A549 (cell line): Measurements from ENCODE around the gene KEL. TPM values are rescaled to one million over a fixed set of nuclear protein-coding genes. Genes with fewer than 3 reads are reported as not detected.

Experiments used
- ATAC-seq, 2 experiments: fragments of 200-7000 bp in 1 of 2; fragments of >200 bp in 1 of 2; cut with Nextera tagmentation in 1 of 2; cut with Tn5 transposase in 1 of 2; 3 replicates each; pipeline versions ENCODE4 v1.8.0 to v1.9.1; 2018 to 2020; ENCODE audit warnings: mild to moderate bottlenecking in 1 of 2, moderate library complexity in 1 of 2
- CTCF ChIA-PET: fragments of 300-600 bp; sonication (Branson Sonifier 250); formaldehyde crosslinking; extraction: SDS; loops from one replicate; lab custom pipeline; 2021; ENCODE audit warnings: antibody characterized with exemption, inconsistent platforms; lab: Yijun Ruan, JAX
- POLR2A ChIA-PET: fragments of 350-600 bp; formaldehyde crosslinking; extraction: SDS; loops from one replicate; lab custom pipeline; 2021; ENCODE audit warnings: antibody characterized with exemption, inconsistent platforms; lab: Yijun Ruan, JAX
- DNase-seq, 2 experiments: peaks; one replicate each; pipeline versions ENCODE4 v3.0.0 to v3.0.0-alpha.2; 2011 to 2016; ENCODE audit warnings: low read depth in 1 of 2, low spot score in 1 of 2
- FAIRE-seq: peaks from 2 replicates; lab custom pipeline; 2011; peaks lifted over from hg19 to GRCh38; lab: Jason Lieb, UNC
- H3K27ac ChIP-seq, 2 experiments: fragments of >200 bp; sonication (Bioruptor Twin); formaldehyde crosslinking; 3 replicates each; pipeline ENCODE4 v1.5.1; 2016 to 2017
- H3K4me1 ChIP-seq: fragments of >200 bp; sonication (Bioruptor Twin); formaldehyde crosslinking; 3 replicates; pipeline ENCODE4 v1.6.1; 2016
- H3K4me2 ChIP-seq: fragments of >200 bp; sonication (Bioruptor Twin); formaldehyde crosslinking; 3 replicates; pipeline ENCODE4 v1.6.1; 2016
- H3K4me3 ChIP-seq: fragments of >200 bp; sonication (Bioruptor Twin); formaldehyde crosslinking; 3 replicates; pipeline ENCODE4 v1.5.1; 2016
- H3K9me3 ChIP-seq: fragments of >200 bp; sonication (Bioruptor Twin); formaldehyde crosslinking; 3 replicates; pipeline ENCODE4 v1.6.1; 2016
- CBX2 ChIP-seq: fragments of 200-600 bp; sonication (generic); IDR thresholded peaks from 2 replicates; pipeline ENCODE4 v1.6.1; 2016; ENCODE audit warnings: low read depth, mild to moderate bottlenecking, borderline replicate concordance
- CEBPB ChIP-seq, 2 experiments: fragments of >200 bp in 1 of 2; sonication (Bioruptor Twin) in 1 of 2; formaldehyde crosslinking in 1 of 2; IDR thresholded peaks; 2 replicates each; pipeline ENCODE4 v1.6.1; 2012 to 2016
- CHD4 ChIP-seq: fragments of 200-600 bp; sonication (generic); IDR thresholded peaks from 2 replicates; pipeline ENCODE4 v1.6.1; 2016; ENCODE audit warnings: antibody characterized with exemption, mild to moderate bottlenecking, borderline replicate concordance
- EHF ChIP-seq: fragments of 250-450 bp; sonication (Bioruptor Pico); IDR thresholded peaks from 2 replicates; pipeline ENCODE4 v1.5.0; 2020; ENCODE audit warnings: mild to moderate bottlenecking
- EP300 ChIP-seq, 2 experiments: fragments of >200 bp; sonication (Bioruptor Twin); formaldehyde crosslinking; IDR thresholded peaks; 2 replicates in 1 of 2; 3 replicates in 1 of 2; pipeline ENCODE4 v1.6.1; 2016 to 2017
- FOSB ChIP-seq: fragments of 250-450 bp; sonication (Bioruptor Pico); IDR thresholded peaks from 2 replicates; pipeline ENCODE4 v1.5.0; 2020; ENCODE audit warnings: mild to moderate bottlenecking, moderate library complexity
- HDAC2 ChIP-seq: fragments of 200-600 bp; sonication (generic); IDR thresholded peaks from 2 replicates; pipeline ENCODE4 v1.6.1; 2016
- HOXB5 ChIP-seq: fragments of 250-450 bp; sonication (Bioruptor Pico); IDR thresholded peaks from 2 replicates; pipeline ENCODE4 v1.5.0; 2020; ENCODE audit warnings: mild to moderate bottlenecking, moderate library complexity
- KDM5A ChIP-seq: fragments of 200-600 bp; sonication (generic); IDR thresholded peaks from 2 replicates; pipeline ENCODE4 v1.6.1; 2016; ENCODE audit warnings: antibody characterized with exemption, mild to moderate bottlenecking
- NR3C1 ChIP-seq: fragments of >200 bp; sonication (Bioruptor Twin); formaldehyde crosslinking; IDR thresholded peaks from 3 replicates; pipeline ENCODE4 v1.6.1; 2017
- PHF8 ChIP-seq: fragments of 200-600 bp; sonication (generic); IDR thresholded peaks from 2 replicates; pipeline ENCODE4 v1.6.1; 2016; ENCODE audit warnings: low read depth, mild to moderate bottlenecking, antibody characterized with exemption, moderate library complexity, borderline replicate concordance
- RAD21 ChIP-seq, 2 experiments: fragments of >200 bp in 1 of 2; sonication (Bioruptor Twin) in 1 of 2; formaldehyde crosslinking in 1 of 2; IDR thresholded peaks in 1 of 2; conservative IDR thresholded peaks in 1 of 2; 2 replicates in 1 of 2; 3 replicates in 1 of 2; pipeline ENCODE4 v1.6.1; 2012 to 2018; ENCODE audit warnings: inconsistent platforms in 1 of 2
- RNF2 ChIP-seq: fragments of 200-600 bp; sonication (generic); IDR thresholded peaks from 2 replicates; pipeline ENCODE4 v1.6.1; 2016; ENCODE audit warnings: low read depth, mild to moderate bottlenecking, antibody characterized with exemption, moderate library complexity, borderline replicate concordance
- WGBS: methylation state at CpG from one replicate; pipeline ENCODE4 v1.1.6; 2017; ENCODE audit errors: missing lambda C conversion rate; 5-methylcytosine and 5-hydroxymethylcytosine counted together
- polyA plus RNA-seq, 4 experiments: library from polyadenylated mRNA; depleted of rRNA in 3 of 4; stranded (reverse); fragments of >200 nt; fragmentation: RNase III in 1 of 4; extraction: RNeasy Plus Mini Kit Qiagen cat#74134 plus additional on column Dnase treatment in 1 of 4; gene quantifications; 2 replicates in 3 of 4; 3 replicates in 1 of 4; pipeline ENCODE4 v1.2.3, GENCODE V29; 2011 to 2017
- TF ChIP-seq, protein P1 (sequence below): fragments of >200 bp; sonication (Bioruptor Twin); formaldehyde crosslinking; IDR thresholded peaks from 3 replicates; pipeline ENCODE4 v1.5.1; 2016
- TF ChIP-seq, protein P2 (sequence below): fragments of >200 bp; sonication (Bioruptor Twin); formaldehyde crosslinking; IDR thresholded peaks from 3 replicates; pipeline ENCODE4 v1.6.1; 2016
- TF ChIP-seq, protein P3 (sequence below): fragments of 150-350 bp; IDR thresholded peaks from 2 replicates; pipeline ENCODE4 v1.6.1; 2014; ENCODE audit warnings: low read depth, mild to moderate bottlenecking, low read length
- TF ChIP-seq, protein P4 (sequence below): fragments of 250-450 bp; sonication (Bioruptor Pico); IDR thresholded peaks from 2 replicates; pipeline ENCODE4 v1.5.0; 2020; ENCODE audit warnings: low read depth, mild to moderate bottlenecking, moderate library complexity
- TF ChIP-seq, protein P5 (sequence below): fragments of 200-600 bp; sonication (generic); IDR thresholded peaks from 2 replicates; pipeline ENCODE4 v1.6.1; 2016; ENCODE audit warnings: antibody characterized with exemption, mild to moderate bottlenecking, moderate library complexity

The KEL gene
- polyA plus RNA-seq, 2 of the 4 experiments (the other 2 are of a cell fraction): 0.14 TPM; not detected in 1

DNA sequence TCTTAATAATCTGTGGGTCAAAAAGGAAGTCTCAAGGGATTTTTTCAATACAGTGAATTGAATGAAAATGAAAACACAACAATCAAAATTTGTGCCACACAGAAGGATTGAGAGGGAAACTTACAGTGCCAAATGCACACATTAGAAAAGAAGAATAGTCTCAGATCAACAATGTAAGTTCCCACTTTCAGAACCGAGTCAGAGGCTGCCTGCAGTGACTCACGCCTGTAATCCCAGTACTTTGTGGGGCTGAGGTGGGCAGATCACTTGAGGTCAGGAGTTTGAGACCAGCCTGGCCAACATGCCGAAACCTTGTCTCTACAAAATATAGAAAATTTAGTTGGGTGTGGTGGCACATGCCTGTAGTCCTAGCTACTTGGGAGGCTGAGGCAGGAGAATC lies 12.5 kb upstream of the KEL start:
- POLR2A ChIA-PET: no interaction called here
- H3K4me2 ChIP-seq: no peak overlapping the region
- 1% methylated on average over 3 of the region's 3 CpGs for whole genome bisulfite sequencing
- CTCF ChIA-PET: no interaction called here
- FAIRE-seq (no peak), DNase-seq (no peak), ATAC-seq (no peak)
- H3K4me1 ChIP-seq: no peaks in the 10 kb centered on the region
- TF ChIP-seq FOSB (CRISPR knock-in tag) (no peak), PHF8 (no peak), CHD4 (no peak), CBX2 (no peak), RAD21 (conservative IDR thresholded peaks at IDR 0.05 in 1 of 2, IDR thresholded peaks at IDR 0.05 in 1 of 2) (no peak), EHF (CRISPR knock-in tag) (no peak), KDM5A (no peak), HDAC2 (no peak)
- TF ChIP-seq, protein P1, sequence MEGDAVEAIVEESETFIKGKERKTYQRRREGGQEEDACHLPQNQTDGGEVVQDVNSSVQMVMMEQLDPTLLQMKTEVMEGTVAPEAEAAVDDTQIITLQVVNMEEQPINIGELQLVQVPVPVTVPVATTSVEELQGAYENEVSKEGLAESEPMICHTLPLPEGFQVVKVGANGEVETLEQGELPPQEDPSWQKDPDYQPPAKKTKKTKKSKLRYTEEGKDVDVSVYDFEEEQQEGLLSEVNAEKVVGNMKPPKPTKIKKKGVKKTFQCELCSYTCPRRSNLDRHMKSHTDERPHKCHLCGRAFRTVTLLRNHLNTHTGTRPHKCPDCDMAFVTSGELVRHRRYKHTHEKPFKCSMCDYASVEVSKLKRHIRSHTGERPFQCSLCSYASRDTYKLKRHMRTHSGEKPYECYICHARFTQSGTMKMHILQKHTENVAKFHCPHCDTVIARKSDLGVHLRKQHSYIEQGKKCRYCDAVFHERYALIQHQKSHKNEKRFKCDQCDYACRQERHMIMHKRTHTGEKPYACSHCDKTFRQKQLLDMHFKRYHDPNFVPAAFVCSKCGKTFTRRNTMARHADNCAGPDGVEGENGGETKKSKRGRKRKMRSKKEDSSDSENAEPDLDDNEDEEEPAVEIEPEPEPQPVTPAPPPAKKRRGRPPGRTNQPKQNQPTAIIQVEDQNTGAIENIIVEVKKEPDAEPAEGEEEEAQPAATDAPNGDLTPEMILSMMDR: no peak
- TF ChIP-seq, protein P2, sequence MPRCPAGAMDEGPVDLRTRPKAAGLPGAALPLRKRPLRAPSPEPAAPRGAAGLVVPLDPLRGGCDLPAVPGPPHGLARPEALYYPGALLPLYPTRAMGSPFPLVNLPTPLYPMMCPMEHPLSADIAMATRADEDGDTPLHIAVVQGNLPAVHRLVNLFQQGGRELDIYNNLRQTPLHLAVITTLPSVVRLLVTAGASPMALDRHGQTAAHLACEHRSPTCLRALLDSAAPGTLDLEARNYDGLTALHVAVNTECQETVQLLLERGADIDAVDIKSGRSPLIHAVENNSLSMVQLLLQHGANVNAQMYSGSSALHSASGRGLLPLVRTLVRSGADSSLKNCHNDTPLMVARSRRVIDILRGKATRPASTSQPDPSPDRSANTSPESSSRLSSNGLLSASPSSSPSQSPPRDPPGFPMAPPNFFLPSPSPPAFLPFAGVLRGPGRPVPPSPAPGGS: no peak
- TF ChIP-seq, protein P3, sequence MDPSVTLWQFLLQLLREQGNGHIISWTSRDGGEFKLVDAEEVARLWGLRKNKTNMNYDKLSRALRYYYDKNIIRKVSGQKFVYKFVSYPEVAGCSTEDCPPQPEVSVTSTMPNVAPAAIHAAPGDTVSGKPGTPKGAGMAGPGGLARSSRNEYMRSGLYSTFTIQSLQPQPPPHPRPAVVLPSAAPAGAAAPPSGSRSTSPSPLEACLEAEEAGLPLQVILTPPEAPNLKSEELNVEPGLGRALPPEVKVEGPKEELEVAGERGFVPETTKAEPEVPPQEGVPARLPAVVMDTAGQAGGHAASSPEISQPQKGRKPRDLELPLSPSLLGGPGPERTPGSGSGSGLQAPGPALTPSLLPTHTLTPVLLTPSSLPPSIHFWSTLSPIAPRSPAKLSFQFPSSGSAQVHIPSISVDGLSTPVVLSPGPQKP: no peak
- TF ChIP-seq, protein P4, sequence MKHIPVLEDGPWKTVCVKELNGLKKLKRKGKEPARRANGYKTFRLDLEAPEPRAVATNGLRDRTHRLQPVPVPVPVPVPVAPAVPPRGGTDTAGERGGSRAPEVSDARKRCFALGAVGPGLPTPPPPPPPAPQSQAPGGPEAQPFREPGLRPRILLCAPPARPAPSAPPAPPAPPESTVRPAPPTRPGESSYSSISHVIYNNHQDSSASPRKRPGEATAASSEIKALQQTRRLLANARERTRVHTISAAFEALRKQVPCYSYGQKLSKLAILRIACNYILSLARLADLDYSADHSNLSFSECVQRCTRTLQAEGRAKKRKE (CRISPR knock-in tag): no peak
- no peaks in the 10 kb centered on the region for H3K9me3 ChIP-seq
- H3K4me3 ChIP-seq: no peak overlapping the region
- no peak overlapping the region for H3K27ac ChIP-seq

DNA sequence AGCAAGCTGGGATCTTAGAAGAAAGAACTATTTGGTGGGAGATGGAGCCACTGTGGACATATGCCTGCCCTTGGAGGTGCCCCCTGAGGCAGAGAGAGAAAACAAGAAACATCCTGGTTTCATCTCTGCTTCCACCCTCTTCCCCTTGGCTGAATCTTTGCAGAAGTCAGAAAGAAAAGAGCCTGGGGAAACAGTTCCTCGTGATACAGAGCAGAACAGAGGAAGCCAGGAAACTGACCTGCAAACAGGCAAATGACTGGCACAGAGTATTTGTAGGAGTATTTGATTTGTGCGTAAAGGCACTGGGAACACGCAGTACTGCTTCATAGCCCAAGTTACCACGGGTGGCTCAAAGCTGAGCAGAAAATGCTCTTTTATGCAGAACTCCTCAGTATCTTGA lies 7.0 kb upstream of the KEL start:
- POLR2A ChIA-PET: no interaction called here
- Histone ChIP-seq H3K27ac (no peak overlapping the region), H3K4me3 (no peak overlapping the region), H3K4me2 (no peak overlapping the region), H3K9me3 (no peaks in the 10 kb centered on the region), H3K4me1 (no peaks in the 10 kb centered on the region)
- DNase-seq: no peak
- no peak for FAIRE-seq
- WGBS: 18% methylated on average over 4 of the region's 4 CpGs
- no peak for TF ChIP-seq CEBPB (IDR thresholded peaks at IDR 0.05)
- TF ChIP-seq RNF2: no peak
- no peak for TF ChIP-seq HOXB5 (CRISPR knock-in tag)
- no peak for TF ChIP-seq EHF (CRISPR knock-in tag)
- TF ChIP-seq, protein P5, sequence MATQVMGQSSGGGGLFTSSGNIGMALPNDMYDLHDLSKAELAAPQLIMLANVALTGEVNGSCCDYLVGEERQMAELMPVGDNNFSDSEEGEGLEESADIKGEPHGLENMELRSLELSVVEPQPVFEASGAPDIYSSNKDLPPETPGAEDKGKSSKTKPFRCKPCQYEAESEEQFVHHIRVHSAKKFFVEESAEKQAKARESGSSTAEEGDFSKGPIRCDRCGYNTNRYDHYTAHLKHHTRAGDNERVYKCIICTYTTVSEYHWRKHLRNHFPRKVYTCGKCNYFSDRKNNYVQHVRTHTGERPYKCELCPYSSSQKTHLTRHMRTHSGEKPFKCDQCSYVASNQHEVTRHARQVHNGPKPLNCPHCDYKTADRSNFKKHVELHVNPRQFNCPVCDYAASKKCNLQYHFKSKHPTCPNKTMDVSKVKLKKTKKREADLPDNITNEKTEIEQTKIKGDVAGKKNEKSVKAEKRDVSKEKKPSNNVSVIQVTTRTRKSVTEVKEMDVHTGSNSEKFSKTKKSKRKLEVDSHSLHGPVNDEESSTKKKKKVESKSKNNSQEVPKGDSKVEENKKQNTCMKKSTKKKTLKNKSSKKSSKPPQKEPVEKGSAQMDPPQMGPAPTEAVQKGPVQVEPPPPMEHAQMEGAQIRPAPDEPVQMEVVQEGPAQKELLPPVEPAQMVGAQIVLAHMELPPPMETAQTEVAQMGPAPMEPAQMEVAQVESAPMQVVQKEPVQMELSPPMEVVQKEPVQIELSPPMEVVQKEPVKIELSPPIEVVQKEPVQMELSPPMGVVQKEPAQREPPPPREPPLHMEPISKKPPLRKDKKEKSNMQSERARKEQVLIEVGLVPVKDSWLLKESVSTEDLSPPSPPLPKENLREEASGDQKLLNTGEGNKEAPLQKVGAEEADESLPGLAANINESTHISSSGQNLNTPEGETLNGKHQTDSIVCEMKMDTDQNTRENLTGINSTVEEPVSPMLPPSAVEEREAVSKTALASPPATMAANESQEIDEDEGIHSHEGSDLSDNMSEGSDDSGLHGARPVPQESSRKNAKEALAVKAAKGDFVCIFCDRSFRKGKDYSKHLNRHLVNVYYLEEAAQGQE: no peak
- TF ChIP-seq NR3C1: no peak
- no peak for TF ChIP-seq EP300 (IDR thresholded peaks at IDR 0.05)
- CTCF ChIA-PET: no interaction called here
- ATAC-seq: no peak
